WTC11 (cell line): ENCODE results near the gene PDK1. TPM values are rescaled to one million over a fixed set of nuclear protein-coding genes. Genes with fewer than 3 reads are reported as not detected.

ENCODE experiments used
- ATAC-seq: fragments of 200-7000 bp; cut with Tn5 transposase; 2 replicates; pipeline ENCODE4 v1.10.0; 2021; ENCODE audit warnings: mild to moderate bottlenecking, moderate library complexity
- CTCF ChIA-PET: fragments of 300-600 bp; sonication (Branson Sonifier 250); formaldehyde crosslinking; loops from one replicate; lab custom pipeline; 2021; ENCODE audit warnings: antibody characterized with exemption; lab: Charles Lee
- POLR2A ChIA-PET: fragments of 350-600 bp; sonication (Branson Sonifier 250); formaldehyde crosslinking; loops from one replicate; lab custom pipeline; 2021; ENCODE audit warnings: antibody characterized with exemption; lab: Charles Lee
- DNase-seq: peaks from one replicate; pipeline ENCODE4 v3.0.0; 2021; ENCODE audit warnings: low spot score
- H3K27ac Mint-ChIP-seq: 2 replicates; pipeline ENCODE4 v1.8.0; 2021; ENCODE audit warnings: mixed read lengths
- H3K27me3 Mint-ChIP-seq: 2 replicates; pipeline ENCODE4 v1.8.0; 2021; ENCODE audit warnings: low read depth, mild to moderate bottlenecking, moderate library complexity, mixed read lengths
- H3K36me3 Mint-ChIP-seq: 2 replicates; pipeline ENCODE4 v1.8.0; 2021; ENCODE audit warnings: mixed read lengths
- H3K4me1 Mint-ChIP-seq: 2 replicates; pipeline ENCODE4 v1.8.0; 2022; ENCODE audit warnings: mixed read lengths
- H3K4me3 Mint-ChIP-seq: 2 replicates; pipeline ENCODE4 v1.8.0; 2021; ENCODE audit warnings: mild to moderate bottlenecking, moderate library complexity, mixed read lengths
- H3K9me3 Mint-ChIP-seq: 2 replicates; pipeline ENCODE4 v1.8.0; 2021; ENCODE audit warnings: mixed read lengths
- ELF4 ChIP-seq: sonication (generic); formaldehyde crosslinking; IDR thresholded peaks from 2 replicates; pipeline ENCODE4 v1.8.1; 2022; ENCODE audit warnings: low read depth, mild to moderate bottlenecking, moderate library complexity, missing genetic modification reagents
- ETV6 ChIP-seq: sonication (generic); formaldehyde crosslinking; IDR thresholded peaks from 2 replicates; pipeline ENCODE4 v1.8.1; 2022; ENCODE audit warnings: mild to moderate bottlenecking, missing genetic modification reagents
- FOXJ3 ChIP-seq: sonication (generic); formaldehyde crosslinking; IDR thresholded peaks from 2 replicates; pipeline ENCODE4 v1.9.0; 2021; ENCODE audit warnings: missing genetic modification reagents, mild to moderate bottlenecking, borderline replicate concordance
- NFATC4 ChIP-seq: fragments of 250-450 bp; sonication (Bioruptor Pico); IDR thresholded peaks from 2 replicates; pipeline ENCODE4 v1.9.0; 2021; ENCODE audit warnings: mild to moderate bottlenecking
- NFE2L1 ChIP-seq: sonication (generic); formaldehyde crosslinking; IDR thresholded peaks from 2 replicates; pipeline ENCODE4 v1.8.1; 2023; ENCODE audit warnings: missing genetic modification reagents
- RELA ChIP-seq: sonication (generic); formaldehyde crosslinking; IDR thresholded peaks from 2 replicates; pipeline ENCODE4 v1.8.1; 2022; ENCODE audit warnings: missing genetic modification reagents, mild to moderate bottlenecking, borderline replicate concordance
- SP1 ChIP-seq: sonication (generic); formaldehyde crosslinking; conservative IDR thresholded peaks from 2 replicates; pipeline ENCODE4 v1.8.1; 2022; ENCODE audit warnings: missing genetic modification reagents
- TP53 ChIP-seq: sonication (generic); formaldehyde crosslinking; IDR thresholded peaks from 2 replicates; pipeline ENCODE4 v1.8.1; 2023; ENCODE audit warnings: mild to moderate bottlenecking, missing genetic modification reagents
- ZBTB21 ChIP-seq: sonication (generic); formaldehyde crosslinking; IDR thresholded peaks from 2 replicates; pipeline ENCODE4 v1.8.1; 2023; ENCODE audit warnings: mild to moderate bottlenecking, missing genetic modification reagents, borderline replicate concordance
- ZNF121 ChIP-seq: sonication (generic); formaldehyde crosslinking; IDR thresholded peaks from 2 replicates; pipeline ENCODE4 v1.8.0; 2023; ENCODE audit warnings: missing genetic modification reagents
- ZNF423 ChIP-seq: fragments of 250-450 bp; sonication (Bioruptor Pico); IDR thresholded peaks from 2 replicates; pipeline ENCODE4 v2.1.2; 2022; ENCODE audit warnings: mild to moderate bottlenecking, moderate library complexity
- ZNF425 ChIP-seq: fragments of 250-450 bp; sonication (Bioruptor Pico); conservative IDR thresholded peaks from 2 replicates; pipeline ENCODE4 v1.9.0; 2021; ENCODE audit warnings: mild to moderate bottlenecking
- total RNA-seq: library from RNA; stranded (reverse); gene quantifications from 3 replicates; pipeline ENCODE4 v1.2.3, GENCODE V29; 2021
- TF ChIP-seq, protein P1 (sequence below): sonication (generic); formaldehyde crosslinking; IDR thresholded peaks from 2 replicates; pipeline ENCODE4 v1.8.1; 2023; ENCODE audit warnings: mild to moderate bottlenecking, missing genetic modification reagents, moderate library complexity
- TF ChIP-seq, protein P2 (sequence below): sonication (generic); formaldehyde crosslinking; IDR thresholded peaks from 2 replicates; pipeline ENCODE4 v1.8.1; 2023; ENCODE audit warnings: mild to moderate bottlenecking, moderate library complexity, missing genetic modification reagents
- TF ChIP-seq, protein P3 (sequence below): sonication (generic); formaldehyde crosslinking; conservative IDR thresholded peaks from 2 replicates; pipeline ENCODE4 v1.8.1; 2023; ENCODE audit warnings: mild to moderate bottlenecking, low read depth, missing genetic modification reagents, moderate library complexity

PDK1 gene
- total RNA-seq, 1 experiment from 2014 or later: 22.9 TPM

DNA sequence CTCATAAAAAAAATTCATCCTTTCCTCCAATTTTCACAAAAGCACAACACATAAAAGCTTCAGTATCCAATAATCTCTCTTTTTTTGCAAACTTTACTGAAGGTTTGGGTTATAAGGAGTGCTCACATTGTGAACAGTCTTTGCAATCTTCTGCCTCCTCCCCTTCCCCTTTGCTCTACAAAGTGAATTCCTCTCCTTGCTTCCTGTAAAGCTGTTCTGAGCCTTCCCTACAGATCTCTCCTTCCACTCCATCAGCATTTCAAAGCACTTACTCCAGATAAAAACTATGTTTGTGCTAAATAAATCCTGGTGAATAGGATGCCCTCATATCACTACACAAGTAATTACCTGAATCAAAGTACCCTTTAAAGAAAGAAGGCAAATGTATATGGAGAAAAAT is 4.6 kb upstream of the PDK1 start:
- TF ChIP-seq ZNF423 (CRISPR knock-in tag): no peak
- no peak for TF ChIP-seq TP53 (CRISPR knock-in tag)
- no peak for TF ChIP-seq NFE2L1
- TF ChIP-seq ETV6: no peak
- TF ChIP-seq, protein P1, sequence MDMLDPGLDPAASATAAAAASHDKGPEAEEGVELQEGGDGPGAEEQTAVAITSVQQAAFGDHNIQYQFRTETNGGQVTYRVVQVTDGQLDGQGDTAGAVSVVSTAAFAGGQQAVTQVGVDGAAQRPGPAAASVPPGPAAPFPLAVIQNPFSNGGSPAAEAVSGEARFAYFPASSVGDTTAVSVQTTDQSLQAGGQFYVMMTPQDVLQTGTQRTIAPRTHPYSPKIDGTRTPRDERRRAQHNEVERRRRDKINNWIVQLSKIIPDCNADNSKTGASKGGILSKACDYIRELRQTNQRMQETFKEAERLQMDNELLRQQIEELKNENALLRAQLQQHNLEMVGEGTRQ (CRISPR knock-in tag): no peak
- TF ChIP-seq, protein P2, sequence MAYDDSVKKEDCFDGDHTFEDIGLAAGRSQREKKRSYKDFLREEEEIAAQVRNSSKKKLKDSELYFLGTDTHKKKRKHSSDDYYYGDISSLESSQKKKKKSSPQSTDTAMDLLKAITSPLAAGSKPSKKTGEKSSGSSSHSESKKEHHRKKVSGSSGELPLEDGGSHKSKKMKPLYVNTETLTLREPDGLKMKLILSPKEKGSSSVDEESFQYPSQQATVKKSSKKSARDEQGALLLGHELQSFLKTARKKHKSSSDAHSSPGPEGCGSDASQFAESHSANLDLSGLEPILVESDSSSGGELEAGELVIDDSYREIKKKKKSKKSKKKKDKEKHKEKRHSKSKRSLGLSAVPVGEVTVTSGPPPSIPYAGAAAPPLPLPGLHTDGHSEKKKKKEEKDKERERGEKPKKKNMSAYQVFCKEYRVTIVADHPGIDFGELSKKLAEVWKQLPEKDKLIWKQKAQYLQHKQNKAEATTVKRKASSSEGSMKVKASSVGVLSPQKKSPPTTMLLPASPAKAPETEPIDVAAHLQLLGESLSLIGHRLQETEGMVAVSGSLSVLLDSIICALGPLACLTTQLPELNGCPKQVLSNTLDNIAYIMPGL (CRISPR knock-in tag): no peak
- TF ChIP-seq ELF4 (CRISPR knock-in tag): no peak
- TF ChIP-seq ZNF425 (CRISPR knock-in tag): no peak
- no peak for TF ChIP-seq NFATC4 (CRISPR knock-in tag)
- TF ChIP-seq, protein P3, sequence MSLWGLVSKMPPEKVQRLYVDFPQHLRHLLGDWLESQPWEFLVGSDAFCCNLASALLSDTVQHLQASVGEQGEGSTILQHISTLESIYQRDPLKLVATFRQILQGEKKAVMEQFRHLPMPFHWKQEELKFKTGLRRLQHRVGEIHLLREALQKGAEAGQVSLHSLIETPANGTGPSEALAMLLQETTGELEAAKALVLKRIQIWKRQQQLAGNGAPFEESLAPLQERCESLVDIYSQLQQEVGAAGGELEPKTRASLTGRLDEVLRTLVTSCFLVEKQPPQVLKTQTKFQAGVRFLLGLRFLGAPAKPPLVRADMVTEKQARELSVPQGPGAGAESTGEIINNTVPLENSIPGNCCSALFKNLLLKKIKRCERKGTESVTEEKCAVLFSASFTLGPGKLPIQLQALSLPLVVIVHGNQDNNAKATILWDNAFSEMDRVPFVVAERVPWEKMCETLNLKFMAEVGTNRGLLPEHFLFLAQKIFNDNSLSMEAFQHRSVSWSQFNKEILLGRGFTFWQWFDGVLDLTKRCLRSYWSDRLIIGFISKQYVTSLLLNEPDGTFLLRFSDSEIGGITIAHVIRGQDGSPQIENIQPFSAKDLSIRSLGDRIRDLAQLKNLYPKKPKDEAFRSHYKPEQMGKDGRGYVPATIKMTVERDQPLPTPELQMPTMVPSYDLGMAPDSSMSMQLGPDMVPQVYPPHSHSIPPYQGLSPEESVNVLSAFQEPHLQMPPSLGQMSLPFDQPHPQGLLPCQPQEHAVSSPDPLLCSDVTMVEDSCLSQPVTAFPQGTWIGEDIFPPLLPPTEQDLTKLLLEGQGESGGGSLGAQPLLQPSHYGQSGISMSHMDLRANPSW (CRISPR knock-in tag): no peak
- Mint-ChIP-seq H3K4me1 (peaks cover 81% of the 10 kb centered on the region), H3K27ac (peak overlapping the region; percentile 99), H3K27me3 (peaks cover 6% of the 10 kb centered on the region), H3K36me3 (peaks cover 42% of the 10 kb centered on the region), H3K9me3 (peaks cover 20% of the 10 kb centered on the region), H3K4me3 (peak overlapping the region; percentile 54)
- ChIA-PET POLR2A (no interaction called here), CTCF (interaction anchor here (3.0 kb wide), 1 partner anchor 123 kb away, joined by 14 read pairs; no protein-coding TSS in a partner anchor)
- no peak for DNase-seq
- peak; percentile 24 for ATAC-seq

DNA sequence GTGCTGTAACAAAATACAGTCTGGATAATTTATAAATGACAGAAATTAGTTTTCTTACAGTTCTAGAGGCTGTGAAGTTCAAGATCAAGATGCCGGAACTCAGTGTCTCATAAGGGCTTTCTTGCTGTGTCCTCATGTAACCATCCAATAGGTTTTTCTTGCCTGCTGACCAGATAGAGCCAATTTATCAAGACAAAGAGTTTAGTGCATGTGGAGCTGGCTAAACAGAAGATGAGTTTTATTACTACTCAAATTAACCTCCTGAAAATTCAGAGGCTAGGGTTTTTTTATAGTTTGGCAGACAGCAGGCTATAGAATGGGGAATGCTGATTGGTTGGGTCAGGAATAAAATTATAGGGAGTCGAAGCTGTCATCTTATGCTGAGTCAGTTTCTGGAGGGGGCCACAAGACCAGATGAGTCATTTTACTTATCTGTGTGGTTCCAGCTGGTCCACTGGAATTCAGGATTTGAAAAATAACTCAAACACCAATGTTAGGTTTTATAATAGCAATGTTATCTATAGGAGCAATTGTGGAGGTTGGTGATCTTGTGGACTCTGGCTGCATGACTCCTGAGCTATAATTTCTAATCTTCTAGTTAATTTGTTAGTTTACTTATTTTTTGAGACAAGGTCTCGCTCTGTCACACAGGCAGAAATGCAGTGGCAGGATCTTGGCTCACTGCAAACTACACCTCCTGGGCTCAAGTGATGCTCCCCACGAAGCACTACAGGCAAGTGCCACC is 3.2 kb upstream of the PDK1 start:
- ChIA-PET CTCF (interaction anchor here (3.0 kb wide), 1 partner anchor 122 kb away, joined by 14 read pairs; no protein-coding TSS in a partner anchor), POLR2A (no interaction called here)
- TF ChIP-seq ZBTB21 (CRISPR knock-in tag): no peak
- TF ChIP-seq ZNF121 (CRISPR knock-in tag): no peak
- TF ChIP-seq SP1 (CRISPR knock-in tag): no peak
- TF ChIP-seq FOXJ3 (CRISPR knock-in tag): no peak
- TF ChIP-seq ZNF425 (CRISPR knock-in tag): no peak
- no peak for TF ChIP-seq RELA (CRISPR knock-in tag)
- TF ChIP-seq ELF4 (CRISPR knock-in tag): no peak
- Mint-ChIP-seq H3K4me3 (no peak overlapping the region), H3K27ac (peak overlapping the region; percentile 21; the same call in 1 of the 2 replicates), H3K9me3 (peaks cover 12% of the 10 kb centered on the region), H3K27me3 (peaks cover 5% of the 10 kb centered on the region), H3K36me3 (peaks cover 28% of the 10 kb centered on the region), H3K4me1 (peaks cover 85% of the 10 kb centered on the region)
- no peak for DNase-seq
- no peak for ATAC-seq
